NB4 (cell line): ENCODE measurements around the gene ANKRD24.
"Not testable (repeated sequence)": the region's sequence is repeated elsewhere in the genome, so short reads cannot be mapped to it uniquely, and the experiment has no call there.

Experiments used
- MYC ChIP-seq: IDR thresholded peaks from 2 replicates; pipeline ENCODE4 v1.6.1; 2011; ENCODE audit warnings: low read depth, low read length
- POLR2A ChIP-seq: IDR thresholded peaks from 2 replicates; pipeline ENCODE4 v1.6.1; 2011; ENCODE audit warnings: mild to moderate bottlenecking; ENCODE audit not compliant: insufficient read length; ENCODE audit errors: extremely low read depth
- TF ChIP-seq, protein P1 (sequence below): IDR thresholded peaks from one replicate; pipeline ENCODE4 v1.5.1; 2012; ENCODE audit warnings: low read depth, low read length

DNA sequence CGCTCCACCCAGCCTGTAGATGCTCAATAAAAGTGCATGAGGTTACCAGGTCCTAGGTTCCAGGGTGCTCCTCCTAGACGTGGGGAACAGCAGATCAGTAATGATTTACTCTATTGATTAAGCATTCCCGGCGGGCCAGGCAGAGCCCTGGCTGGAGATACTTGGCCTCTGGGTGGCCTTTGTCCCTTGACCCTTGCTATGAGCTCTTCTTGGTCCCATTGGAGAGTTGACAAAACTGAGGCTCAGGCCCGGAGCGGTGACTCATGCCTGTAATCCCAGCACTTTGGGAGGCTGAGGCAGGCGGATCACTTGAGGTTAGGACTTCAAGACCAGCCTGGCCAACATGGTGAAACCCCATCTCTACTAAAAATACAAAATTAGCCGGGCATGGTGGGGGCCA, 24.5 kb upstream of the ANKRD24 start:
- not testable (repeated sequence) for TF ChIP-seq MYC, POLR2A
- TF ChIP-seq, protein P1, sequence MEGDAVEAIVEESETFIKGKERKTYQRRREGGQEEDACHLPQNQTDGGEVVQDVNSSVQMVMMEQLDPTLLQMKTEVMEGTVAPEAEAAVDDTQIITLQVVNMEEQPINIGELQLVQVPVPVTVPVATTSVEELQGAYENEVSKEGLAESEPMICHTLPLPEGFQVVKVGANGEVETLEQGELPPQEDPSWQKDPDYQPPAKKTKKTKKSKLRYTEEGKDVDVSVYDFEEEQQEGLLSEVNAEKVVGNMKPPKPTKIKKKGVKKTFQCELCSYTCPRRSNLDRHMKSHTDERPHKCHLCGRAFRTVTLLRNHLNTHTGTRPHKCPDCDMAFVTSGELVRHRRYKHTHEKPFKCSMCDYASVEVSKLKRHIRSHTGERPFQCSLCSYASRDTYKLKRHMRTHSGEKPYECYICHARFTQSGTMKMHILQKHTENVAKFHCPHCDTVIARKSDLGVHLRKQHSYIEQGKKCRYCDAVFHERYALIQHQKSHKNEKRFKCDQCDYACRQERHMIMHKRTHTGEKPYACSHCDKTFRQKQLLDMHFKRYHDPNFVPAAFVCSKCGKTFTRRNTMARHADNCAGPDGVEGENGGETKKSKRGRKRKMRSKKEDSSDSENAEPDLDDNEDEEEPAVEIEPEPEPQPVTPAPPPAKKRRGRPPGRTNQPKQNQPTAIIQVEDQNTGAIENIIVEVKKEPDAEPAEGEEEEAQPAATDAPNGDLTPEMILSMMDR, result not testable (repeated sequence)
